GM21367 (cell line): ENCODE results near the gene KCNK3.

Experiments used
- ATAC-seq: cut with Tn5 transposase; IDR thresholded peaks from one replicate; pipeline ENCODE4 v1.9.1; 2021; ENCODE audit not compliant: unreplicated experiment

The KCNK3 gene

DNA sequence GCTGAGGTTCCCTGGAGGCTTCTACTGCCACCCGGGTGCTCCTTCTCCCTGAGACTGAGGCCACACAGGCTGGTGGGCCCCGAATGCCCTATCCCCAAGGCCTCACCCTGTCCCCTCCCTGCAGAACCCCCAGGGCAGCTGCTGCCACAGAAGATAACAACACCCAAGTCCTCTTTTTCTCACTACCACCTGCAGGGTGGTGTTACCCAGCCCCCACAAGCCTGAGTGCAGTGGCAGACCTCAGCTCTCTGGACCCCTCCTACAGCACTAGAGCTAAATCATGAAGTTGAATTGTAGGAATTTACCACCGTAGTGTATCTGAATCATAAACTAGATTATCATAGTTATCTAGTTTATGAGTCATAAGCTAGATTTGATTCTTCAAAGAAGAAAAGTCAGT, 86.0 kb downstream of the KCNK3 start:
- no peak for ATAC-seq

DNA sequence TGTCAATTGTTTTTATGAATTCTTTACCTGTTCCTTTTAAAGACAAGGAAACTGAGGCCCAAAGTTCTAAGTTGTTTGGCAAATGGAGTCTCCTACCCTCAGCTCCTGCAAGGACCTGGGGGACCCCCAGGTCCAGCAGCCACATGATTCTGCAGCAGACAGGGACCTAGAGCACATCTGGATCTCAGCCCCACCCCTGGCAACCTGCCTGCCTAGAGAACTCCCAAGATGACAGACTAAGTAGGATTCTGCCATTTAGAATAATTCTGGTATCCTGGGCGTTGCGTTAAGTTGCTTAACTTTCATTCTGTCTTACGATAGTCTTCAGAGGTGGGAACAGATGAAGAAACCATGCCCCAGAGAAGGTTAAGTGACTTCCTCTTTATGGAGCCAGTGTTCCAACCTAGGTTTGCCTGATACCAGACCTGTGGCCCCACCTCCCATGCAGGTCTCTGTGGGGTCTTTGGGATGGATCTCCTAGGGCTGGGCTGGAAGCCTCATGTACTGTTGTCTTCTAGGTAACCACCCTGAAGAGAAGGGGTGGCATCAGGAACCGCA, 87.8 kb downstream of the KCNK3 start:
- no peak for ATAC-seq
